GM19351 (cell line): ENCODE data around the gene CPNE7.
"Not testable (repeated sequence)": the region's sequence is repeated elsewhere in the genome, so short reads cannot be mapped to it uniquely, and the experiment has no call there.

ENCODE experiments used
- ATAC-seq: cut with Tn5 transposase; IDR thresholded peaks from one replicate; pipeline ENCODE4 v1.9.1; 2021; ENCODE audit warnings: mild to moderate bottlenecking, moderate library complexity; ENCODE audit not compliant: unreplicated experiment

Gene CPNE7

DNA sequence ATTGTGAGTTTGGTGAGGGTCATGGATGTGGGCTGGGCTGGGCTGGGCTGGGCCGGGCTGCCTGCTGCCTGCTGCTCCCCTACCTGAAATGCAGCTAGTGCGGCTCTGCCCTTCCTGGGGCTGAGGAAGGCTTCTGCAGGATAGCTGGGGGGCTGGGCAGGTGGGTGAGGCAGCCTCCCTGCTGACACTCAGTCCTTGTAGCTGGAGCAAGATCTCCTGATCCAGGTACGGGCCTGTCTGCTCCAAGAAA lies 10.4 kb upstream of the CPNE7 start:
- no peak for ATAC-seq

DNA sequence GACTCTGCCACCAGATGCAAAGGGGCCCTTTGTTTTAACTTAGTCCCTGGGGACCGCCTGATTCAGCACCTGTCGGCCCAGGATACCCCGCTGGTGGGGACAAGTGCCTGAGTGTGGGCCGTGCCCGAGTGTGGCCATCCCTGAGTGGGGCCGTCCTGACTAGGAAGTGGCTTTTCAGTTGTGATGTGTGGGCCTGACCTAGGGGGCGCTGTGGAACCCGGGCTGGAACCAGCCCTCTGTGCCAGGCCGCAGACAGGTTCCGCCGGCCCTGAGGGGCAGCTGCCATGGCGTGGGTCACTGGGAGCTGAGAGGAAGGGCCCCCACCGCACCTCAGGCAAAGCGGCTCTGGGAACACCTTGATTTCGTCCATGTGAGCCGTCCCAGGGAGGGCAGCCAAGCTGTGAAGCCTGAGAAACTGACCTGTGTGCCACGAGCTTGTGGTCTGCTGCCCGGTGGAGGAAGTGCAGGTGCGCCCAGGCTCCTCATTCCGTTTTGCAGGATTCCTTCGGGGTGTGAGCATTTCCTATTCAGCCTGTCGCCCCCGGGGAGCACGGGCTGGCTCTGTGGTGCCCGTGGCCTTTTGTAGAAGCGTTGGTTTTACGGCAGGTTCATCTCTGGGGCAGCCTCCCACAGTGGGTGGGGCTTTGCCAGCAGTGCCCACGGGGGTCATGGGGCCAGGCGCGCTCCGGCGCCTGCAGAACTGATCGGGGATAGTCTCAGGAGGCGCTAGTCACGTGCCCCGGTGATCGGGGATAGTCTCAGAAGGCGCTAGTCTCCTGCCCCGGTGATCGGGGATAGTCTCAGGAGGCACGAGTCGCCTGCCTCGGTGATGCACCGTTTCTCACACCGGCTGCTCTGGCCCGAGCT lies 9.8 kb upstream of the CPNE7 start:
- no peak for ATAC-seq

DNA sequence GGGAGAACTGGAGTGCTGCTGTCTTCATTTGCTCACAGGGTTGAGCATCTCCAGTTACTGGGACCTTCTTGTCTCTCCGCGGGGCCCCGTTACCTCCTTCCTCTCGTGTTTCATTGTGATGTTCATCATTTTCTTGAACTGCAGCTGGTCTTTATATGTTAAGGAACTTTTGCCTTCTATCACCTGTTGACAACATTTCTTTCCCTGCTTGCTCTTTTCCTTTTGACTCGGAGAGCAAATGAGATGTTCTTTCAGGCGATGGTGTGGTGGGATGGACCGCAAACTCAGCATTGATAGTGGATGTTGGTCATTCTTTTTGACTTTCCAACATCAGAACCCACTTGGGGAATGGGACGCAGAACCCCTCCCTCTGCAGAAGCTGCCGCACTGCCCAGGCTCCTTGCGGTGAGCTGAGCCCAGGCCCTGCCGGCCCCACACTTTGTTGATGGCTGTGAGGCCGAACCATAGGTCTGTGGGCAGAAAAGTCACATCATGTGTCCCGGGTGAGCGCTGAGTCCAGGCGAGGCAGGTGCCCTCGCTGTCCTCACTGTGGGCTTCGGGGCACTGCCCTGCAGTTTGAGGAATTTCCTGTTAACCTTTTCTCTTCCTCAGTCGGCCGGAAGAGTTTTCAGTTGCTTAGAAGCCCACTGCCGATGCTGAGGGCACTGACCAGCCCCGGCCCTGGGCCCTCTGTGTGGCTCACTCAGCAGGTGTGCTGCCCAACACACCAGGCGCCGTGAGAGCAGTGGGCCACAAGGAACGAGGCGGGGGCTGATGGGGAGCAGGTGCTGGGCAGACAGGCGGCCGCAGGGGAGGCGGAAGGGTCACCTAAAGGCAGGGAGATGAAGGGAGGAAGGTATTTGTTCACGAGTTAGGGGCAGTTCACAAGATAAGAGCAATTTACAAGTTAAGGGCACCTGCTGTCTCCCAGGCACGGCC lies 7.6 kb upstream of the CPNE7 start:
- no peak for ATAC-seq

DNA sequence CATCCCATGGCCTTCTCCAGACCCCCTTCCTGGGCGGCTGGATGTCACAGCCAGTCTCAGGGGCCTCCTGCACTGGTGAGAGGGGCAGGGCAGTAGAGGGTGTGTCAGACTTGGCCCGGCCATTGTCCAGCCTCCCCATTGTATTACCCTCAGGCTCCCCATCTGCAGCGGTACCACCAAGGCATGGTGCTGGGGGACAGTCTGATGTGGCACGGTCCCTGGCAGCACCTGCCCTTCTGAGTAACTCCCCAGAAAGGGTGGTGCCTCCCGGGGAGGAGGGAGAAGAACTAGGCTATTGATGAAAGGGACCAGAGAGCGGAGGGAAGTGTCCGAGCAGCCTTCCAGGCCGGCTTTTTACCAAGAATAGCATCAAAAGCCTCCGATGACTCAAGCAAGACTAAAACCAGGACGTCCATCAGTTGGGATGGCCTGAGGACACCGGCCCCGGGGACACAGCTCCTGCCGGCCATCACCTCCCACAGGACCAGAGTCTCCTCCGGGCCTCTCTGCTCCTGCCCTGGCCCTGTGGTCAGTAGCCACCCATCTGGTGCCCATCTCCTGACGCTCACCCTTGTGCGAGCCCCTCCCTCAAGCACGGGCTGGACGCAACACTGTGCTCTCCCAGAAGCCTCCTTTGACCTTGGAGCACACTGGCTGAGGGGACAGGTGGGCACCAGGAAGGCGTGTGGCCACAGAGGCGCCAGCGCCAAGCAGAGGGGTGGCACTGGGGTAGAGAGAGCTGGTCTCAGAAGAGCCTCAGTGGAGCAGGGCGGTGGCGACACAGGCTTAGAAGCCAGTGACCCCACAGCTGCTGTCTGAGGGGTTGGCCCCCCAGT lies 5.8 kb upstream of the CPNE7 start:
- no peak for ATAC-seq

DNA sequence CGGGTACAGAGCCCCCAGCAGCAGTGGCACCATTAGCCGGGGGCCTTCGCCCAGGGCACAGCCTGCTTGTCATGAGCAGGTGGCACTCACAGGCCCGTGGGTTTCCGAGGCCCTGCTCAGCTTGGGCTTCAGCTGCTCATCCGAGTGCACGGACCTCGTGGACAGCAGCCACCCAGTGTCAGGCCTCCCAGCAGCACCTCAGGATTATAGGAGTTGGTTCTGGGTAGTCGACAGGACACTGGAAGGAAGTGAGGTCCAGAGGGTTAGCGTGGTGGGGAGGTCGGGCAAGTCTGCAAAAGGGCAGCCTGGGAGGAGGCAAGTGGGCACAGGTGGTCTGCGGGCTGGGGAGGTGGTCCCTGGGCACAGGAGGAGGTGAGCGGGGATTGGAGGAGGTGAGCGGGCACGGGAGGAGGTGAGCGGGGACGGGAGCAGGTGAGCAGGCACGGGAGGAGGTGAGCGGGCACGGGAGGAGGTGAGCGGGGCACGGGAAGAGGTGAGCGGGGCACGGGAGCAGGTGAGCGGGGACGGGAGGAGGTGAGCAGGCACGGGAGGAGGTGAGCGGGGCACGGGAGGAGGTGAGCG lies 5.1 kb upstream of the CPNE7 start:
- ATAC-seq: no peak

DNA sequence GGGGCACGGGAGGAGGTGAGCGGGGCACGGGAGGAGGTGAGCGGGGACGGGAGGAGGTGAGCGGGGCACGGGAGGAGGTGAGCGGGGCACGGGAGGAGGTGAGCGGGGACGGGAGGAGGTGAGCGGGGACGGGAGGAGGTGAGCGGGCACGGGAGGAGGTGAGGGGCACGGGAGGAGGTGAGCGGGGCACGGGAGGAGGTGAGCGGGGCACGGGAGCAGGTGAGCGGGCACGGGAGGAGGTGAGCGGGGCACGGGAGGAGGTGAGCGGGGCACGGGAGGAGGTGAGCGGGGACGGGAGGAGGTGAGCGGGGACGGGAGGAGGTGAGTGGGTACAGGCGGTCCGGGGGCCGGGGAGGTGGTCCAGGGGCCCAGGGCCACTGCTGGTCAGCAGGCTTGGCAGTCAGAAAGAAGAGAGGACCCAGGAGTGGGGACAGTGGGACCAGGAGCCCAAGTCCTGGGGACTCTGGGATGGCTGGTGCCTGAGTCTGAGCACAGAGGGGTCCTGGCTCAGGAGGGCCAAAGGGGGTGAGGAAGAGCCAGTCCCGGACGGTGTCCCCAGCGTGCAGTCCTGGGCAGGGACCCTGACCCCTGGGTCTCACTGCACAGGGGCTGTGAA lies 4.5 kb upstream of the CPNE7 start:
- ATAC-seq: not testable (repeated sequence)

DNA sequence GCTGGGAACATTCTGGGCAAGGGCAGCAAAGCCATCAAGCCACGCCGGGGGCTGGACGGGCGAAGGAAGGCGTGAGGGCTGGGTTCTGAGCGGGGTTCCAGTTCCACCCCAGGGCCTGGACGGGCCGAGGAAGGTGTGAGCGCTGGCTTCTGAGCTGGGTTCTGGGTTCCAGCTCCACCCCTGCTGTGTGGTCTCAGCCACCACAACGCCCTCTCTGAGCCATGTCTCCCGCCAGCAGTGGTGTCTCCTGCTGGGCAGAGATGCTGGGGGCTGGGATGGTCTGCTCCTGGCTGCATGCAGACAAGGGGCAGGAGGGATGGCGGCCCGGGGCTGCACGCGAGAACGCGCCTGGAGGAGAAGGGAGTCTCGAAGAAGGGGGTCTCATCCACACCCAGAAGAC lies 3.9 kb upstream of the CPNE7 start:
- no peak for ATAC-seq

DNA sequence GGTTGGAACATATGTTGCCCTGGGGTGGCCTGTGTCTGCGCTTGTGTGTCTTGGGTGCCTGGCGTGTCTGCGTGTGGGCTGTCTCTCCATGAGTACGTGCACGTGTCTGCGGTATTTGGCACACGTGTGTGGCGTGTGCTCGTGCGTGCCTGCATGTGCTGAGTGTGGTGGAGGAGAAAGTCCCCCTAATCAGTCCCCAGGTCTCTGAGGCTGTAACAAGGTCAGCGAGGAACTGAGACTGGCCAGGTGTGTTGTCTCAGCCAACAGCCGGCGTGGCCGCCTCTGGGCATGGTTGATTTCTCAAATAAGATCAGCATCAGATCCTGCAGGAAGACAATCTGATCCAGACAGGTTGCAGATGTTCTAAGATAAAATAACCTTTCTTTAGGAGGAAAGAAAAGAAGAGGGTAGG lies 3.5 kb upstream of the CPNE7 start:
- no peak for ATAC-seq

DNA sequence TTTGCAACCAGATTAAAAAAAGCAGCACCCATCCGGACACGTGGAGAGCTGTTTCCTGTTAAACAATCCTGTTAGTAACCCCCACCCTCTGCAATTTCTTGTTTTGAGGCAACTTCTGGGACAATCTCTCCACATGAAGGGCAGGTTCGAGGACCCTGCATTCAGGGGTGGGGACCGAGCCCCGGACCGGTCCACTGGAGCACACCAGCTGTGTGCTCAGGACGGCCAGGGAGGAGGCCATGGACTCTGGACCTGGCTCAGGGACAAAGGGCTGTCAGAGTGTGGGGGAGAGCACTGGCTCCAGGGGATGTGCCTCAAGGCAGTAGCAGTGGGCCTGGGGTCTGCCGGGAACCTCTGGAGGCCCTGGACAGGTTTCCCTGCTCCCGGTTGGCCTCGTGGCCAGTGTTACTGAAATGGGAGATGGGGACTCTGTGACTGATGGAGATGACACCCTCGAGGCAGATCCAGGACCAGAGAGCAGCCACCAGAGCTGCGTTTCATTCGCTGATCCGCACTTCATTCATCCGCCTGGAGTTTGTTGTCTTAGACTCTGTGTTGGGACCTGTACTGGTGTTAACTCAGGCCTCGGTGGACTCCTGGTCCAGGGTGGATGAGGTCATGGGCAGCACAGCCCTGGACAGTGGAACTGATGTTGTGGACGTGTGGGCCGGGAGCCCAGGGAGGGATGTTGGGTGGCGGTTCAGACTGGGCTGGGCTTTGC lies 2.9 kb upstream of the CPNE7 start:
- no peak for ATAC-seq

DNA sequence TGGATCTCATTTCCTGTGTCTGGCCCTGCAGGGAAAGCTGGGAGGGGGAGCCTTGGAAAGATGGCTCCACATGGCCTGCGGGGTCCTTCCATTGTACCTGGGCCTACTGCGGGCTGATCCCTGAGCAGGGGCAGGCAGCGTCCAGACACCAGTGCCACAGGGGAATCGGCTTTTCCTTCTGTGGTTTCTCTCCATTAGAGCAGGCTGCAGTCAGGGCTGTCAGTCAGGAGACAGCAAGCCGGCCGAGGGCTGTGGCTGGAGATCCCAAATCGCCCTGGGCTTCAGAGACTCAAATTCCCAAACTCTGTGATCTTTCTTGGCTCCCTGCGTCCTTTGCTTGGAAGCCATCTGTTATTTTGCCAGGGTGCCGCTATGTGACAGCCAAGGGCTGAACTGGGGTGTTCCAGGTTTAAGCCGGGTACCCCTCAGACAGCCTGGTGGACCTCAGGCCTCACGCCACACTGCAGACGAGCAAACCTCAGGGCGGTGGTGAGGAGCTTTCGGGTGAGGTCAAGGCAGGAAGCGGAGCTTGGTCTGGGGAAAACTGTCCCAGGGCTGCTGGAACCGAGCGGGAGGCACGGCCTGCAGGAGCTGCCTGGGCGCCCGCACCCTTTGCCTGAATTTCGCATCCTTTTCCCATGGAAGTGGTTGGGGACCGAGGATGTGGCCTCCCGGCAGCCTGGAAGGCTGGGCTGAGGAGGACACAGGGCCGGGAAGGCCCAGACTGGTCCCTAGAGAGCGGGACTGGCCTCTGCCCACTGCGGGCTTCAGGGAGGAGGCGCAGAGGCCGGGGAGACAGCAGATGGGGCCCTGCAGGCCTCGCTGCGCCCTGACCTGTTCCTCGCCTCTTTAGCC lies 1.5 kb upstream of the CPNE7 start:
- no peak for ATAC-seq

DNA sequence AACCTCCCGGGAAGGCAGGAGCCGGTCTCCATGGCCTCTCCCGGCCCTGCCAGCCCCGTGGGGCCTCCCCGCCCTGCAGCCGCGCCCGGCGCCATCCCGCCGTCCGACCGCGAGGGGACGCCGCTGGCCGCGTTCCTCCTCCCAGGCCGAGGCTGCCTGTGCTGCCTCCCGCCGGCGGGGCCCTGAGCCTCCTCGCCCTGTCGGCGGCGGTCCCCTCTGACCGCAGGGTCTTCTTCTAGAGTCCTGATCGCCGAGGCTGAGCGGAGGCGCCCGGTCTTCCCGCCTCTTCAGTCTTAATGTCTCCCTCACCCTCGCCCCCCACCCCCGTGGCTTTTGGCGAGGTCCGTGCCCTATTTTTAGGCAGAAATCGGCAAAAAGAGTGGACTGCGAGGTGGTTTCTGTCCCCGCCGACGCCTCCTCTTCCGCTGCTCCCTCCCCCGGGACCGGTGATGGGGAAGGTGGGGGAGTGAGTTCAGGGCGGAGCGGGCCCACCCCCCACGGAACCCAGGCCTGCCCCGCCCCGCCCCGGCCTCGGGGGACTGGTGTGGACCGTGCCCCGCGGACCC lies 794 bp upstream of the CPNE7 start:
- no peak for ATAC-seq

DNA sequence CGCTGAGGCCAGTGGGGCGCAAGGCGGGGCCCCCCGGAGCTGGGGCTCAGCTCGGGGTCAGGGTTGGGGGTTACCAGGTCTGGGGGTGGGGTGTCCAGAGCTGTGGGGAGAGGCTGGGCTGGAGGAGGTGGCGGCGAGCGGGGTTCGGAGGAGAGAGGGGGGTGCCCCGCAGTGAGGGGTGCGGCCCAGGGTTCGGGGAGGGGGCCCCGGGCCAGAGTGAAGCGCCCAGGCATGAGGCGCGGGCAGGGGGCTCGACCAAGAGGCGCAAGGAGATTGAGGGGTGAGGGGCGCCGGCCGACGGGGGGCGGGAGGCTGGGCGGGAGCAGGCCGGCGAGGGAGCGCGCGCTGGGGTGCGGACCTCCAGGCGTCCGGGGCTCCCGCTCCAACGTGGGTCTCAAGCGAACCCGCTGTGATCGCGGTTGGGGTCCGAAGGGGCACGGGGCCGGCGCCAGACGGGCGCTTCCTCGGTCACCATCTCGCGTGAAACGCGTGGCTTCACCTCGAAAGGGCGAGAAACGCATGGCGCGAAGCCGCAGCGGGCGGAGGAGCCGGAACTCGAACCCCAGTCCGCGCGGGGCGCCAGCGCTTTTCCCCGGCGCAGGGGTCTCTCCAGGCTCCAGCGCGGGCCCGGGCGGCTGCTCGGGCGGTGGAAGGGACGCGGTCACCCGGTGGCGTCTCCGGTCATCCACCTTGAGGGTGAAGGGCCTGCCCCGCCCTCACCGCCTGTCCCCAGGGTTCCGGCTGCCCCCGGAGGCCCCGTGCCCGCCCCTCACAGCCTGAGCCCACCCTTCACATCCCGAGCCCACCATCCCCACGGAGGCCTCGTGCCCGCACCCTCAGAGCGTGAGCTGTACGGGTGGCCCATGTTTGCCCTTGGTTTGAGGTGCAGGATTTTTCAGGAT lies 846 bp downstream of the CPNE7 start:
- no peak for ATAC-seq

DNA sequence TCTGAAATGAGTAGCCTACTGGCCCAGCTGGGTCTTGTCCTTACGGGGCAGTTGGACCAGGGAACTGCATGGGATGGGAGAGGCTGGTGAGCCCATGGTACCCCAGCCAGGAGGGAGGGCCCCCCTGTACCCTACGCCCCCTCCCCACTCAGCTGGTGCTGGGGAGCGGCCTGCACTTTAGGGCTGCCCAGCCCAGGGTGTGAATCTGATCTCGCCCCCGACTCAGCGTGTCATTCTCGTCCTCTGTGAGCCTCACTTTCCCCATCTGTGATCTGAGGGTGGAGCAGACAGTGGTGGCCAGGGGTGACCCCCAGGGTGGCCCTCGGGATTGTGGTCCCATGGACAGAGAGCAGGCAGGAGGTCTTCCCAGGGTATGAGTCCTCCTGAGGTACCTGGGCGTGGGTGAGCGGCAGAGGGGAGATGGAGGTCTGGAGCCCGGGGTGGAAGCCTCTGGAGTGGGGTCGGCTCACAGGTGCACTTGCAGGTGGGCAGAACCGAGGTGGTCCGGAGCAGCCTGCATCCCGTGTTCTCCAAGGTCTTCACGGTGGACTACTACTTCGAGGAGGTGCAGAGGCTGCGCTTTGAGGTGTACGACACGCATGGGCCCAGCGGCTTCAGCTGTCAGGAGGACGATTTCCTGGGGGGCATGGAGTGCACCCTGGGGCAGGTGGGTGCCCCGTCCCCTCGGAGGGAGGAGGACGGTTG lies 1.6 kb downstream of the CPNE7 start:
- ATAC-seq: no peak

DNA sequence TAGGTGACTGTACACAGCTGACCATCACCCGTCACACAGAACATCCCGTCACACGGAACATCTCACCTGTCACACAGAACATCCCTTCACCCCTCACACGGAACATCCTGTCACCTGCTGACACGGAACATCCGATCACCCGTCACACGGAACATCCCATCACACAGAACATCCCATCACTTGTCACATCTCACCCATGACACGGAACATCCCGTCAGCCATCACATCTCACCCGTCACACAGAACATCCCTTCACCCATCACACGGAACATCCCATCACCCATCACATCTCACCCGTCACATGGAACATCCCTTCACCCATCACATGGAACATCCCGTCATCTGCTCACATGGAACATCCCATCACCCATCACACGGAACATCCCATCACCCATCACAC lies 3.8 kb downstream of the CPNE7 start:
- ATAC-seq: no peak

DNA sequence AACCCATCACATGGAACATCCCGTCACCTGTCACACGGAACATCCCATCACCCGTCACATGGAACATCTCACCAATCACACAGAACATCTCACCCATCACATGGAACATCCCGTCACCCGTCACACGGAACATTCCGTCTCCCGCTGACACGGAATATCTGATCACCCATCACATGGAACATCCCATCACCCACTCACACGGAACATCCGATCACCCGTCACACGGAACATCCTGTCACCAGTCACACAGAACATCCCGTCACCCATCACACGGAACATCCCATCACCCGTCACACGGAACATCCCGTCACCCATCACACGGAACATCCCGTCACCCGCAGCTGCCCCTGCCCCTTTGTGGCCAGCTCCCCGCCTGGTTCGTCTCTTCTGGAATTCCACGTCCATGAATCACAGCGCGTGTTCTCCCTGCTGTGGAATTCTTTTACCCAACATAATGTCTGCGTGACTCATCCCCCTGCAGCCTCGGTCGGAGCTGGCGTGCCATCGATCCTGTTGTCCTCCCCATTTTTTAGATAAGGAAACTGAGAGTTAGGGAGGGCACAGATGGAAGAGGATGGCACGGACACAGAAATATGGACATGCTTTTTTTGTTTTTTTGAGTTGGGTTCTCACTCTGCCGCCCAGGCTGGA lies 5.6 kb downstream of the CPNE7 start:
- no peak for ATAC-seq

DNA sequence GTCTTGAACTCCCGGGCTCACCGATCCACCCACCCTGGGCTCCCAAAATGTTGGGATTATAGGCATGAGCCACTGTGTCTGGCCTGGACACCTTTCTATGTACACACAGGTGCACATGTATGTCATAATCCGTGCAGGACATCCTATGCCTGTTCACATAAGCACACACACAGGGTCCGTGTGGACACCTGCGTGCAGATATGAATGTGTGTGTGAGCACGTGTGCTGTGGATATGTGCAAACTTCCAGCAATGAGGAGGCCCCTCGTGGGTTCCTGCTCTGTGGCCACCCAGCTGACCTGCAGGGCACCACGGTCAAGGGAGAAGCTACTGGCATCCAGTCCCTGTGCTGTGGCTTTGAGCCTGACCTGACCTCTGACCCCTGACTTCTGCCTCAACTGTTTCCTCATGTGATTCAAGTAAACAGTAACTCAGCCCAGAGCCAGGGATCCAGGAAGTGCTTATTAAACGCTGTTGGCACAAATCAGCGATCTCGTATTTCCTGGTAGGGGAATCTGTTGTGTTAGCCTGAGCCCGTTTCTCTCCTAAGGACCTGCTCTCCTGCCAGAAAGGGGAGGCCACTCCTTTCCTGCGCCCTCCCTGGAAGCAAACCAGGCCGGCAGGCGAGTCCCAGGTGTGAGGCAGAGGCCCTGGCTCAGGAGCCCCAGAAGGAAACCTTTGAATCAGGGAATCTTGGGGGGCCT lies 6.5 kb downstream of the CPNE7 start:
- ATAC-seq: no peak
